Amniotic stem cell (primary cell): Measurements from ENCODE around the gene NETO1.

Experiments used
- DNase-seq: peaks from one replicate; lab custom pipeline; 2025; lab: John Stamatoyannopoulos, UW

The NETO1 gene

GRCh38 chr18:72726201-72726600, 141.6 kb downstream of the NETO1 start:
- DNase-seq: no peak

DNA sequence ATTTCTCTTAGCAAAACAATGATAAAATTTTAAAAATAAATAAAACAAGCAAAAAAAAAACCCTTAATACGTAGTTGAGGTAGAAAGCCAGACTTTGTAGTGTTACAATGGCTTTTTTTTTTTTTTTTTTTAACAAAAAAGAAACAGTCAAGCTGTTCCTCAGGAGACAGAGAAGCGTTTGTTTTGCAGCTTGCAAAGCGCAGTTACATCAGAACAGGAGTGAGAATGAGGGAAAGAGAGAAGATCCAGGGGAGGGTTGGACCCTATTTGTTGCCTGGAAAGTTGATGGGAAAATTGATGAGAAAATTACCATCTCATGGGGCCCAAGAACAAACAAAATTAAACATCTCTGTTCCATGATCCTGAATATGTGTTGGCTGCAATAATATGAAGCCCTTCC, 146.5 kb downstream of the NETO1 start:
- DNase-seq: no peak

DNA sequence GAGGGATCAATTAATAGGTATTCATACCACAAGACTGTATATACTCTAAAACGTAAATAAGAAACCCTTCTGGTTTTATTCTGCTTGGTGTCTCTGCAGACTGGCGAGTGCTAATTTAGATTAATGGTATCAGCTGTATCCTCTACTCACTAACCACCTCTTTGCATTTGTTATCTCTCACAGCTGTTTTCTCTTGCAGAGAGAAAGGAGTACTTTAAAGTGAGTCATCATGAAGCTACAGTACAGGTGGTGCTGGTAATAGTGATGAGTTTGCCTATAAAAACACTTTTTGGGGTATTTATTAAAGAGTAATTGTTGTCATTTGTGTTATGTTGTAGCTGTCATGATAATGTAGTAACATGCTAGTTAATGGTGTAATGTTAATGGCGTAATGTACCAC, 147.7 kb downstream of the NETO1 start:
- no peak for DNase-seq

GRCh38 chr18:72704202-72704601, 163.6 kb downstream of the NETO1 start:
- no peak for DNase-seq

DNA sequence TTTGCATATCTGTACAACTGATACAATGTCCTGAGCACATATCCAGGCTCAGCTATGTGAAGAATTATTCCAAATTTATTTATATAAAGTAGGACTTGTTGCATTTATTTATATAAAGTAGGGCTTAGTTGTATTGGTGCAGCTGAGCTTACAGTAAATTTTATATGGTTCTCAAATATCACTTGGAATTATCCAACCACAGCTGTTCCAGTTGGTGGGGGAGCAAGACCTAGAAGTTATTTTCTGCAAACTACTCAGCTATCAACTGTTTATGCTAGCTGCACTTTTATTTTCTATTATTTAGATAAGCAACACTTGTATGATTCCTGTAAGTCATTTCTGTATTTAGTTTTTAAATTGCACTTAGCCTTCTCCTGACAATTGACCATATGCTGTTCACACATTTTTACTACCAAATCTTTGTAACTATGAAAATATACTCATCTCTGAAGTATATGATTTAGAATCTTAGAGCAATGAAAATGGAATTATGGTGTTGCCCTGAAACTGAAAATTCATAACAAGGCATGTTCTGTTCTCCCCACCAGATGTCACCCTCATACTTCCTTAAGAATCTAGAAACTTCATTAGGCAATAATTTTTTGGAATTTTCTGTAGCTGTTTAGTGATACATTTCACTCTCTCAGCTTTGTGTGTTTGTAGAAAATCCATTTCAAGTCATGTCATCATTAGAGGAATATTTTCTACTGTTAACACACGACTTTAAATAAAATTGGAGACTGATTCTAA, 166.7 kb downstream of the NETO1 start:
- peak; percentile 30 for DNase-seq

DNA sequence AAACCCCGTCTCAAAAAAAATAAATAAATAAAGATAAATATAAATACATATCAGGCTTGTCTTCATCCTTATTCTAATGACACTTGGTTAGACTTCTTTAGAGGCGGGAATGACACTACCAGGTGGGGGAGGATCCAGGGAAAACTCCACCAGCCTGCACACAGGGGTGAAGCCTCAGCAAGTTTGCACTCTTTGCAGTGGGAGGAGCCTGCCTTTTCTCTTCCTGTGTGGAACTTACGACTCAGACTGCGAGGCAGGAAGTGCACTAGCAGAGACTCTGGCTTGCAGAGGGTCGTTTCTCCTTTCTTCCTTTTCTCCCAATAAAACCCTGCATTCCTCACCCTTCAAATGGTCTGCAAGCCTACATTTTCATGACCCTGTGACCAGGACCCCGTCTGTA, 170.1 kb downstream of the NETO1 start:
- DNase-seq: no peak

- DNase-seq: no peak
Measured at GRCh38 chr18:72692595-72692994, 175.2 kb downstream of the NETO1 start.
